DLD1 (cell line): ENCODE data around the gene CIAO2A.
"Not testable (repeated sequence)": the region's sequence is repeated elsewhere in the genome, so short reads cannot be mapped to it uniquely, and the experiment has no call there.

Experiments
- in situ Hi-C: cut with HindIII; loops from 2 replicates; pipeline ENCODE4 v1.10.0; 2017; ENCODE audit warnings: low sequenced_read_pairs

The CIAO2A gene

GRCh38 chr15:64072812-64073211 lies 20.8 kb downstream of the CIAO2A start:
- in situ Hi-C loops = no loop called here

DNA sequence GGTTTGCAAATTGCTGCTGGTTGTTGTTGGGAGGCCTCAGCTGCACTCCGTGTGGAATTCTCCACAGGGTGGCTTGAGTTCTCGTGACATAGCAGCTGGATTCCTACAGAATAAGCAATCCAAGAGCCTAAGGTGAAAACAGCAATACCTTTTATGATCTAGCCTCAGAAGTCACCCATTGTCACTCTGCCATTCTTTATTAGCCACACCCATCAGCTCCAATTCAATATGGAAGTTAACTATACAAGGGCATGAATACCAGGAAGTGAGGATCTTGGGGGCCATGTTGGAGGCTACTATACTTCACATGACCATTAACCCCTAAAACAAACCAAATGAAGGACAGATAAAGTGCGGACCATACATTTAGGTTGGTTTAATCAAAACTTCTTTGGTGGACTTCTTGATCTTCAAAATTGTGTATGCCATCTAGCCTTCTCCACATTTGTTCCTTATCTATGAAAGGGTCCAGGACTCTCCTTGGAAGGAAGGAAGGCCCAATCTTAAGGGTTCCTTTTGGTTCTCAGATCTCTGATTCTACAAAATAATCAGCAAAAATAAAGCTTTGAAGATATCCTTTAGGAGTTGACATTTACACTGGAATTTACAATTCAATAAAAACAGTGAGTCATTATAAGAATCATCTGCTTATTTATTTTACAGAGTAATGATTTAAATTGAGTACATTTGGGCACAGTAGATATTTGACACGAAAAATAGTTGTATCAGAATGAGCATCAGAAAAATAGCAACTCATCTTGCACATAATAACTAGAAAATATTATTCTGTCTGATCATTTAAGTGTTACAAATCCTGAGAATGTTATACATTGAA lies 21.5 kb downstream of the CIAO2A start:
- in situ Hi-C loops = no loop called here

DNA sequence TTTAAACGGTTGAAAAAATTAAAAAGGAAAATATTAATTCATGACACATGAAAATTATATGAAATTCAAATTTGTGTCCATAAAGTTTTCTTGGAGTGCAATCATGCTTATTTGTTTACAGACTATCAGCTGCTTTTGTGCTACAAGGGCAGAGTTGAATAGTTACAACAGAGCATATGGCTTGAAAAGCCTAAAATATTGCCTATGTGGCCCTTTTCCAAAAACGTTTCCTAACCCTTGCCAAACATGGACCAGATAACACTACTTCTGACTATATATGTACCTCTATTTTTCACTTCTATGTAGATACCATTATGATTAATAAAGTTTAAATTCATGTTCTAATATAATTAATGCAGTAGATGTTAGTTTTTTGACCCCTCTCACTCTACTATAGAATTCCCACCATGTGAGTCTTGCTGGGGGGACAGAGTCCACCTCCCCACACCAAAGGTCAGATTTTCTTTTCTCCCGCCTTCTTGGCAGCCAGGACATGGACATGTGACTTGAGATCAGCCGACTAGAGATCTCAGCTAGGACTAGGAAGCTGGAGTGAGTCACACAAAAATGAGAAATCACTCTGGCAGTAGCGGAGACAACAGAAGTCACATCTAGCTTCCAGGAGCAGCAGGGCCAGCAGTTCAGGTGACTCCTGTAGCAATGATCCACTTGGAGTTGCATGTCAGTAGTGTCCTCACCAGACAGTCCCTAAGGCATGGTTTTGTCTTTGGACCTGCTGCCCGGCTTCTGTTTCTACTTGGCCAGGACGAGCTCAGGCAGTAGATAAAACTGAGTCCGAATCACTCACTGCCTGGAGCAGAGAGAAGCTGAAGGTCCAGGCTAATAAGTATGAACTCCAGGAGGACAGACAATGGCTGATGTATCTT lies 22.4 kb downstream of the CIAO2A start:
- in situ Hi-C loops = no loop called here

DNA sequence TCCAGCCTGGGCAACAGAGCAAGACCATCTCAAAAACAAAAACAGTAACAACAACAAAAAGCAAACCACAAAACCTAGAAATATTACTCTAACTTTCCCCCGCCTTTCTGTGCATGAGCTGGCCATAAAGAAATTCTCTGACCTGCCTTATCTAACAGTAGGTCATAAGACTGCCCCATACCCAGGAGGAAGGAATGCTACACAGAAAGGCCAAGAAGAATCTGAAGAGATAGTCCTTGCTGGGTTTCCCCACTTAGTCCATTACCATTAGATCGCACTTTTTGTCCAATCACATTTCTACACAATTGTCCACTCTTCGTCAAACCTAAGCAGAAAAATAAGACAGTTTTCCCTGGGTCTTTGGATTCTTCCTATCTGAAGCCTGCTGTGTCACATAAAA lies 23.5 kb downstream of the CIAO2A start:
- in situ Hi-C loops = no loop called here

- in situ Hi-C loops = no loop called here
These were observed 25.5 kb downstream of the CIAO2A start for GRCh38 chr15:64068133-64068532.

DNA sequence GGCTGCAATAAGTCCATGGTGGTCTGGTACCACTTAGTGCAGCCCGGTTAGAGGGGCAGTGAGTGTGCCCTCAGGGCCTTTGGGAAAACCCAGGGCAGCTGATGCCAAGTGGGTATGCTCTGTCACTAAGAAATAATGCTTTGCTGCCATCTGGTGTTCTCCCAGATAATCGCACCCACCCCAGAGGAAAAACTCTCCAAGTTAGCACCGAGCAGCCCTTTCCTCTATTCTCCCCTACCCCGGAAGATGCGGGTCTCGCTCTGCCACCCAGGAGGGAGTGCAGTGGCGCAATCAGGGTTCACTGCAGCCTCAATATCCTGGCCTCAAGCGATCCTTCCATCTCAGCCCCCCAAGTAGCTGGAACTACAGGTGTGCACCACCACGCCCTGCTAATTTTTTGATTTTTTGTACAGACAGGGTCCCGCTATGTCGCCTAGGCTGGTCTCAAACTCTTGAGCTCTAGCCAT lies 26.0 kb downstream of the CIAO2A start:
- in situ Hi-C loops = no loop called here

DNA sequence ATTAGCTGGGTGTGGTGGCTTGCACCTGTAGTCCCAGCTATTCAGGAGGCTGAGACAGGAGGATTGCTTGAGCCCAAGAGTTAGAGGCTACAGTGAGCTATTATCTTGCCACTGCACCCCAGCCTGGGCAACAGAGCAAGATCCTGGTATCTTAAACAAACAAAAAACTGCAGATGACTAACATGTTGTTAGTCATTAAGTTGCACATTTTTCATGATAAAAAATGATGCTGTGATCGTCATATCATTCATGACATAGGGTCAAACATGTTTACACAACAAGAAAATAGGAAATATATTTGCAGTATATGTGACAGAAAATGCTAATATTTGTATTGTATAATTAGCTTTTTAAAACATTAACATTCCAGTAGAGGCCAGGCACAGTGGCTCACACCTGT lies 27.2 kb downstream of the CIAO2A start:
- in situ Hi-C loops = no loop called here

GRCh38 chr15:64060716-64061115 lies 32.9 kb downstream of the CIAO2A start:
- in situ Hi-C loops = no loop called here

DNA sequence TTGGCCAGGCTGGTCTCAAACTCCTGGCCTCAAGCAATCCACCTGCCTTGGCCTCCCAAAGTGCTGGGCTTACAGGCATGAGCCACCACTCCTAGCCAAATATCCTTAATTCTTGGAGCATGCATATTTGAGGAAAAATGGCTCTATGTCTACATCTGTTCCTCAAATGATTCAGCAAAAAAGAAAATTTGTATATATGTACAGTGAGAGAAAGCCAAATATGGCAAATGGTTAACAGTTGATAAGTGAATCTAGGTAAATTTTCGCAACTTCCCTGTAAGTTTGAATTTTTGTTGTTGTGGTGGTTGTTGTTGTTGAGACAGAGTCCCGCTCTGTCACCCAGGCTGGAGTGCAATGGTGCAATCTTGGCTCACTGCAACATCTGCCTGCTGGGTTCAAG lies 34.5 kb downstream of the CIAO2A start:
- in situ Hi-C loops = not testable (repeated sequence)

DNA sequence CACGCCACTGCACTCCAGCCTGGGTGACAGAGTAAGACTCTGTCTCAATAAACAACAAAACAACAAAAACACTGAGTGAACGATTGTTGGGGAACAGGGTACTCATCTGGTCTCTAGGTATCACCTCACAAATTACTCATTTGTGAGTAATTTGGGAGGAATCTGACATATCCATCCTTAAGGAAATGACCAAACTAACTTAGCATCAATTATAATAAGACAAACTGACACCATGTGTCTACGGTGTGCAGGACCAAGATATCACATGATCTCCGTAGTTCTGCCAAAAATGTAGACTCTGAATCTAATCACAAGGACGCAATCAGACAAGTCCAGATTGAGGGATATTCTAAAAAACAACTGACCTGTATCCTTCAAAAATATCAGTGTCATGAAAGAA lies 35.4 kb downstream of the CIAO2A start:
- in situ Hi-C loops = no loop called here

- in situ Hi-C loops = not testable (repeated sequence)
These were observed 40.0 kb downstream of the CIAO2A start for GRCh38 chr15:64053674-64054073.

GRCh38 chr15:64052925-64053491 lies 40.6 kb downstream of the CIAO2A start:
- in situ Hi-C loops = no loop called here

- in situ Hi-C loops = no loop called here
These were observed 42.0 kb downstream of the CIAO2A start for GRCh38 chr15:64051407-64052259.

GRCh38 chr15:64051093-64051402 lies 42.6 kb downstream of the CIAO2A start:
- in situ Hi-C loops = no loop called here

DNA sequence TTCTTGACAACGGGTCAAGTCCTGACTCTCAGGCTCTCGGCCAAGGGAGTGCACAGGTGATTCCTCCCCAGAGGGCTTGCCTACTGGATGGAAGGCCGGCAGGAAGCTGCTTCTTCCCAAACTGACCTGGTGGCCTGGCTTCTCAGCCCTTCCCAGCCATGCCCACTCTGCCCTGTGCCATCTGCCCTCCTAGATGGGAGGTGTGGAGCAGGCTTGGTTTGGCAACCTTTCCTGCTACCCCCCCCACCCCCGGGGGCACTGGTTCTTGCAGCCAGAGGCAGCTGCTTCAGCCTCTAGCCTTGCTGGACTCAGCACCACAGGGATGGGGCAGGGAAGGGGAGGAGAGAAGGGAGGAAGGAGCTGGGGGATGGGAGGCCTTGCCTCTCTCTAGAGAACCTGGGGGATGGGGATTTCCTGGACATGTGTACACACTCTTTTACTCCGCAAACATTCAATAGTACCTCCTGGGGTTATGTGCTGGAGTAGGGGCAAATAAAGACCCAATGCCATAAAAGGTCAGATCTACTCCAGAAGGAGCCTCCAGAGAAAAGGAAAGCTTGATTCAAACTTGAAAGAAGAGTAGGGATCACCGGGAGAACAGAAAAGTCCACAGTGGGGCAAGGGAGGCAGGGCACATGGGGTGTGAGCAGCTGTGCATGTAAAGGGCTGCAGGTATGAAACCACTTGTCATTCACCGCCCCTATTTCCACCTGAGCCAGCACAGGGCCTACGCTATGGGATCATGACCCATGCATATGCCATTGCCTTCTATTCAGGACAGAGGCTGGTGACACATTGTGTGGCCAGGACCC lies 43.2 kb downstream of the CIAO2A start:
- in situ Hi-C loops = no loop called here

DNA sequence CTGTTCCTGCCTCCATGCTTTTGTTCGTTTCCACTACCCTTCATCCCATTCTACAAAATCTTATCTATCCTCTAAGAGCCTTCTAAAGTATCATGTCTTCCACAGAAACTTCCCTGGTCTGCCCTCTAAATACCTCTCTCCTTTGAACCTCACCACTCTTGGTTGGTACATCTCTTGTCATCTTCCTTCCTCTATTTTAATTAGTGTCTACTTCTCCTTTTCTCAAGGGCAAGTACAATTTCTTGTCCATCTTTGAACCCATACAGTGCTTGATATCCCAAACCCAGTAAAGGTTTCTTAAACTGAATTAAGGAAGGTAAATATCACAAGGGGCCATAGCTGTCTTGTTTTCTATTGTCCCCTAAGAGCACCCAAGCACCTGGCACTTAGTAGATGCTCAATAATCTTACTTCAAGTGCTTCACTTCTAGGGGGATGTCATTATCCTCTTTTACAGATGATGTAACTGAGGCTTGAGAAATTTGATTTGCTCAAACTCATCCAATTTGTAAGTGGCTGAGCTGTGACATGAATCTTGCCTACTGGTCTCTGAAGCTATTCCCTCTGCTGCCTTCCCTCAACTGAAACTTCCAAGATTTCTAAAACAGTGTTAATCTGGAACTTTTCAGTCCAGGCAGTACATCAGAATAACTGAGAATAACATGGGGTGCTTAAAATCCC lies 44.7 kb downstream of the CIAO2A start:
- in situ Hi-C loops = no loop called here

GRCh38 chr15:64046421-64047153 lies 47.1 kb downstream of the CIAO2A start, which contains the start of gene DAPK2:
Gene DAPK2 (minus strand): TSS chr15:64046485. CDS start chr15:64040261, 6,224 bp downstream.
- in situ Hi-C loops = no loop called here

DNA sequence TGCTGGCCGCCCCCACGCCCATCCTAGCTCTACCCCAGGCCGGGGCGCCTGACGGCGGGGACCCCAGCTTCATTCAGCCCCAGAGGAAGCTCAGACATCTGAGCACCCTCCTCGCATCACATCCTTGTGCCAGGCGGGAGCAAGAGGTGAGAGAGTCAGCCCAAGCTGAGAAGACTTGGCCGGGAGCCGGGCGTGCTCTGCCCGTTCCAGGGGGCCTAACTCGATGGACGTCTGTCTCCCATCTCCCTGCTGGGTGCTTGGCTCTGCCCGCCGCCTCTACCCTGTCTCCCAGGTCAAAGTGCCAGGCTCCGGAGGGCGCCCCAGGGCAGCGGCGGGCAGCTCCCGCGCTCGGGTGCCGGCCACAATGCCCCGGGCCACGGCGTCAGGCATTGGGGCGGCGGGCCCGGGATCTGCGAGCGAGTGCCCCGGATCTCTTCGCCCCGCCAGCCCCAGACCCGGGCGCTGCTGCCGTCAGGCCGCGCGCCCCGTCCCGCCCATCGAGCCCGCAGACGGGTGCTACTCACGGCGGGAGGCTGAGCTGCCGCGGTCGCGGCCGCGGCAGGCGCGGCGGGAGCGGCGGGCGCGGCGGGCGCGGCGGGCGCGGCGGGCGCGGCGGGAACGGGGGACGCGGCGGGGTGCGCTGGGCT lies 47.7 kb downstream of the CIAO2A start:
- in situ Hi-C loops = no loop called here
